Kidney (tissue), 14 donors: ENCODE measurements around the gene TENM4. TPM values are rescaled to one million over a fixed set of nuclear protein-coding genes. Genes with fewer than 3 reads are reported as not detected.

Experiments
- DNase-seq, 5 donors: peaks; one replicate each; pipeline ENCODE4 v3.0.0-alpha.2; 2013 to 2020
- FAIRE-seq: peaks from 2 replicates; lab custom pipeline; 2012; peaks lifted over from hg19 to GRCh38; lab: Jason Lieb, UNC
- H3K27ac ChIP-seq, 2 donors: one replicate each; pipeline ENCODE4 v1.7.0; 2013; ENCODE audit warnings: low read depth in 2 of 2, low read length in 2 of 2, inconsistent platforms in 1 of 2
- H3K27me3 ChIP-seq: one replicate; pipeline ENCODE4 v1.7.1; 2013; ENCODE audit warnings: low read length, inconsistent platforms; ENCODE audit not compliant: control insufficient read depth, insufficient read depth
- H3K36me3 ChIP-seq, 3 donors: one replicate each; pipeline versions ENCODE4 v1.7.0 to v1.7.1; 2013; ENCODE audit warnings: low read length in 3 of 3, control low read depth in 1 of 3, inconsistent platforms in 1 of 3; ENCODE audit not compliant: insufficient read depth in 3 of 3, control insufficient read depth in 2 of 3
- H3K4me1 ChIP-seq, 3 donors: one replicate each; pipeline versions ENCODE4 v1.7.0 to v1.7.1; 2013; ENCODE audit warnings: low read length in 3 of 3, inconsistent platforms in 1 of 3, low read depth in 1 of 3; ENCODE audit not compliant: control insufficient read depth in 2 of 3, insufficient read depth in 2 of 3
- H3K4me3 ChIP-seq, 3 donors: one replicate each; pipeline versions ENCODE4 v1.7.0 to v1.8.1; 2013; ENCODE audit warnings: low read length in 3 of 3, control low read depth in 1 of 3, inconsistent platforms in 1 of 3
- H3K9ac ChIP-seq, 3 donors: one replicate each; pipeline versions ENCODE4 v1.7.0 to v1.7.1; 2013; ENCODE audit warnings: low read length in 3 of 3, control low read depth in 1 of 3, inconsistent platforms in 1 of 3
- H3K9me3 ChIP-seq, 3 donors: one replicate each; pipeline versions ENCODE4 v1.7.0 to v1.7.1; 2013; ENCODE audit warnings: low read length in 3 of 3, control low read depth in 1 of 3, inconsistent platforms in 1 of 3; ENCODE audit not compliant: control insufficient read depth in 2 of 3, insufficient read depth in 1 of 3
- intact Hi-C: fragments of 100-400 bp; cut with DNase I; formaldehyde crosslinking; loops from one replicate; pipeline ENCODE4 v1.11.1; 2022
- polyA plus RNA-seq: library from polyadenylated mRNA; stranded (reverse); fragments of 350-450 nt; fragmentation: Illumina TruSeq; extraction: RNeasy Lipid Tissue Mini Kit (QIAGEN cat#74804); gene quantifications from one replicate; pipeline ENCODE4 v1.2.3, GENCODE V29; 2014; ENCODE audit warnings: low read depth, low replicate concordance; ENCODE audit not compliant: insufficient read depth
- total RNA-seq: library from RNA; stranded (reverse); fragmentation: NEBNext Ultra II Directional; extraction: Animal tissue kit (Norgen Biotek cat#: 25700); gene quantifications from one replicate; pipeline ENCODE4 v1.2.1, GENCODE V29; 2021
- TF ChIP-seq, protein P1 (sequence below): IDR thresholded peaks from 3 replicates; pipeline ENCODE4 v1.5.1; 2012; ENCODE audit warnings: mild to moderate bottlenecking, moderate library complexity, borderline replicate concordance; ENCODE audit not compliant: insufficient read depth; ENCODE audit errors: extremely low read depth
- donor health status: control.
- donor health status: control.
- donor health status: control.
- donor health status: control.
- donor health status: control.
- donor health status: DM: yes; HTN: yes; CAD: no.
- donor health status: Normal renal cell carcinoma (clear cell type).

TENM4 gene
- total and polyA plus RNA-seq, 2 donors from 2014 or later = 0.34 to 31.0 TPM

DNA sequence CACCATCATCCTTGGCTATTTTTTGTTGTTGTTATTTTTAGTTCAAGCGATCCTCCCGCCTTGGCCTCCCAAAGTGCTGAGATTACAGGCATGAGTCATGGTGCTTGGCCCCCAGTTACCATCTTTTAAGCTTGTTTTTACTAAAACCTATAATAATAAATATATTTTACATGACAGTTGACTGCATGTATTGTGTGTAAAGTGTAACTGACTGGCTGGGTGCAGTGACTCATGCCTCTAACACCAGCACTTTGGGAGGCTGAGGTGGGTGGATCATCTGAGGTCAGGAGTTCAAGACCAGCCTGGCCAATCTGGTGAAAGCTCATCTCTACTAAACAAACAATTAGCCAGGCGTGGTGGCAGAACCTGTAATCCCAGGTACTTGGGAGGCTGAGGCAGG, 386.2 kb downstream of the TENM4 start:
- Histone ChIP-seq H3K9me3 (no peaks in the 10 kb centered on the region), H3K27me3 (no peaks in the 10 kb centered on the region), H3K4me1 (peaks cover 0 to 9% (median 0%) of the 10 kb centered on the region in 3 donors), H3K9ac (no peak overlapping the region), H3K4me3 (no peak overlapping the region), H3K27ac (no peak overlapping the region), H3K36me3 (no peaks in the 10 kb centered on the region)
- TF ChIP-seq, protein P1, sequence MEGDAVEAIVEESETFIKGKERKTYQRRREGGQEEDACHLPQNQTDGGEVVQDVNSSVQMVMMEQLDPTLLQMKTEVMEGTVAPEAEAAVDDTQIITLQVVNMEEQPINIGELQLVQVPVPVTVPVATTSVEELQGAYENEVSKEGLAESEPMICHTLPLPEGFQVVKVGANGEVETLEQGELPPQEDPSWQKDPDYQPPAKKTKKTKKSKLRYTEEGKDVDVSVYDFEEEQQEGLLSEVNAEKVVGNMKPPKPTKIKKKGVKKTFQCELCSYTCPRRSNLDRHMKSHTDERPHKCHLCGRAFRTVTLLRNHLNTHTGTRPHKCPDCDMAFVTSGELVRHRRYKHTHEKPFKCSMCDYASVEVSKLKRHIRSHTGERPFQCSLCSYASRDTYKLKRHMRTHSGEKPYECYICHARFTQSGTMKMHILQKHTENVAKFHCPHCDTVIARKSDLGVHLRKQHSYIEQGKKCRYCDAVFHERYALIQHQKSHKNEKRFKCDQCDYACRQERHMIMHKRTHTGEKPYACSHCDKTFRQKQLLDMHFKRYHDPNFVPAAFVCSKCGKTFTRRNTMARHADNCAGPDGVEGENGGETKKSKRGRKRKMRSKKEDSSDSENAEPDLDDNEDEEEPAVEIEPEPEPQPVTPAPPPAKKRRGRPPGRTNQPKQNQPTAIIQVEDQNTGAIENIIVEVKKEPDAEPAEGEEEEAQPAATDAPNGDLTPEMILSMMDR = no peak
- no peak for FAIRE-seq
- DNase-seq = no peak
- intact Hi-C loops = no loop called here

DNA sequence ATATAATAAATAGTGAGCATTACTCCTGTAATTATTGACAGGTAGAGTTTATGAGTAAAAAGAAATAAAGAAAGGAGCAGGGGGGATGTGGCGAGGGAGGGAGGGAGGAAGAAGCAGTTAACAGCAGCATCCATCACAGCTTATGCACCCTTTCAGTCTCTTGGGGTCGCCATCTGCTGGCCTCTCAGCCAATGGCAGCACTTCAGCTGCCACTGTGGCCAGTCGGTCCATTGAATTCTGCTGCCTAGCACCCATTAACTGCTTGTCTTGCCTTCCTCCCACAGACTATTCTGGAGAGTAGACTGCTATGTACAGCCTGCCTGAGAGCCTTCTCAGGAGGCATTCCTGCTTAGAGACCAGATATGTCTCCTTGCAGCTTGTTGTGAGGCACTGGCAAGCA, 388.3 kb downstream of the TENM4 start:
- no peaks in the 10 kb centered on the region for H3K27me3 ChIP-seq
- no peaks in the 10 kb centered on the region for H3K36me3 ChIP-seq
- DNase-seq (peak in 1 of 5 donors; percentile 47), FAIRE-seq (no peak)
- H3K9ac ChIP-seq = no peak overlapping the region
- intact Hi-C loops = no loop called here
- TF ChIP-seq, protein P1 = peak; percentile 7
- H3K4me1 ChIP-seq = peaks cover 0 to 23% (median 0%) of the 10 kb centered on the region in 3 donors
- H3K9me3 ChIP-seq = no peaks in the 10 kb centered on the region
- no peak overlapping the region for H3K4me3 ChIP-seq
- H3K27ac ChIP-seq = no peak overlapping the region

DNA sequence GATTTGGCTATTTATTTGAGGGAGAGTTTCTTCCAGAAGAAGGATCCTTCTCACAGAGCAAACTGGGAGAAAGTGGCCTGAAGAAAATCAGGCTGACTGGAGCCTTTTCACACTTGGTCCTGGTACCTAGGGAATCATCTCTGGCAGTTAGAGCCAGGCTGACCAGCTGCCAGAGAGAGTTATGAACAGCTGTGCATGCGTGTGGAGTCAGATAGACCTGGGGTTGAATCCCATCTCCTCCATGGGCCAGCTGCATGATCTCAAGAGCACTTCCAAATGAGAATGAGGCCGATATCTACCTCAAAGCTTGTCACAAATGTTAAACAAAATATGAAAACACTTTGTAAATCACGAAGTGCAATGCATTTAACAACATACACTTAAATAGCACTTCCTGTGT, 390.0 kb downstream of the TENM4 start:
- FAIRE-seq (no peak), DNase-seq (no peak)

More for the DNA sequence above, 390.0 kb downstream of the TENM4 start:
- no peak overlapping the region for H3K27ac ChIP-seq
- peaks cover under 1 to 28% (median 3%) of the 10 kb centered on the region in 3 donors for H3K4me1 ChIP-seq
- no peaks in the 10 kb centered on the region for H3K27me3 ChIP-seq
- no peak overlapping the region for H3K9ac ChIP-seq
- TF ChIP-seq, protein P1 = no peak
- no peak overlapping the region for H3K4me3 ChIP-seq
- H3K9me3 ChIP-seq = no peaks in the 10 kb centered on the region
- H3K36me3 ChIP-seq = no peaks in the 10 kb centered on the region
- intact Hi-C loops = no loop called here
